ENCODE measurements around the gene SEC22A.

SEC22A gene

DNA sequence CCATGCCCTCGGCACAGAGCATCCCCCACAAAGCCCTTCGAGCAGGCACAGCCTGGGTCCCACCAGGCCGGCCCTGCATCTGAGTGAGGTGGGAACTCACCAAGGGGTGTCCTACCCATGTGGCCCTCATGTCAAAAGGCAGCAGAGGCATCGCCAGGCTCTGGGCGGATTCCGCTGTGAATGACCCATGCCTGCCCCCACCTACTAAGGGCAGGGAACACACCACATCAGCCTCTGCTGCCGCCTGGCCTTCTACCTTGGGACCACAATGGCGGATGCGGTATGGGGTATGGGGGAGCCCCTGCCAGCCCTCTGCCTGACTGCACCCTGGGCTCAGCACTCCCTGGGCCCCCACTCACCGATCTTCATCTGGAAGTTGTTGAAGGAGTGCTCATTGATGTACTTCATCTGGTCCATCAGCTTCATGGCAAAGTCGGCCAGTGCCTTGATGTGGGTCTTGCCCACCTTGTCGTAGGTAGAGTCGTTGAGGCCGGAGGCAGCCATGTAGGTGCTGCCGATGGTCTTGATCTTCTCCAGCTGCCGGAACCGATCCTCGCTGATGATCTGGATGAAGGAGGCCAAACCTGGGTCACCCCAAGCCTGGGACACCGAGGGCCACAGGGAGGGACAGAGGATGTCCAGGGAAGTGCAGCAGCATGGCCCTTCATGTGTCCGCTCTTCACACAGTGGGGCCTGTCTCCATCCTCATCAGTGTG is 87.8 kb downstream of the SEC22A start:
- no peak for DNase-seq

DNA sequence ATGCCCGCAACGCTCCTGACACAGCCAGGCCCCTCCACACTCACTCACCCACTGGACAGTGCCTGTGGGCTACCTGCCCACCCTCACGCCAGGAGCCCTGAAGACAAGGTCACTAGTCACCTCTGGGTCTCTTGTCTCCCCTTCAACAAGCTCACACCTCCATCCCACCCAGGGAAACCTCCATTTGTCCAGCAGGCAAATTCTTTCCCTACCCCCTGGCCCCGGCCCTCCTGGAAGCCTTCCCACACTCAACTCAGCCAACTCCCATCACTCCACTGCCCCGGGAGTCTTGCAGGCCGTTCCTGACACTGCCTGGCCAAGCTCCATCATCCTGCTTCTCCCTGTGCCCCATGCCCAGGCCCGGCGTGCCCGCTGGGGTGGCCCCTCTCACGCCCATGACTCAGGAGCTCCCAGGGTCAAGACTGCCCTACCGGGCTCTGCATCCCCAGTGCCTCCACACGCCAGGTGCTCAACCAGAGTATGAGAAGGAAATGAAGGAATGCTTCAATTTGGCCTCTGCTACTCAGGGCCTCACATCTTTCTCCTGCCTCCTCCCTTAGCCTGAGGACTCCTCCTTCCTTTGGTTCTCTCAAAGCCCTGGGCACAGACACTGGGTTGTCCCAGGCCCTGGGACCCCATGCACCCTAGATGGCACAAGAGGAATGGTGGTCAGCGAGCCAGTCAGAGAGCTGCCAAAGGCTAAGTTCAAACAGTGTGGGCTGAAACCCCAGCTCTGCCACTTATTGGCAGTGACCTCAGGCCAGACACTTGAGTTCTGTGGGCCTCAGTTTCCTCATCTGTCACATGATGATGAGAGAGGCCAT is 88.6 kb downstream of the SEC22A start:
- no peak for DNase-seq

DNA sequence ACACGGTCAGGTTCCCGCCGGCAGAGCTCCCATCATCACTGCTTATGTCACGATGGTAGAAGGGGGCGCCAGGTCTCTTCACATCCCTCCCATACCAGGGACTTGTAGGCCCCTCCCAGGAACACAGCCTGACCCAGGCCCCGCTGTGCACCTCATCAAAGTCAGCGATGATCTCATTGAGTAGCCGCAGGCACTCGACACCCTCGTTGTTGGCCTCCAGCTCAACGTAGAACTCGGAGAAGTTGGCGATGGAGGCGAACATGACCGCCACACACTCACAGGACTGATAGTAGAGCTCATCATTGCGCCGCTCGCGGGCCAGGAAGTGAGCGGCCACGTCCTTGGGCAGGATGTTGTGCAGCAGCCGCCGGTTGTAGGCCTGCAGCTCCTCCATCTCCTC is 89.2 kb downstream of the SEC22A start:
- DNase-seq = no peak

DNA sequence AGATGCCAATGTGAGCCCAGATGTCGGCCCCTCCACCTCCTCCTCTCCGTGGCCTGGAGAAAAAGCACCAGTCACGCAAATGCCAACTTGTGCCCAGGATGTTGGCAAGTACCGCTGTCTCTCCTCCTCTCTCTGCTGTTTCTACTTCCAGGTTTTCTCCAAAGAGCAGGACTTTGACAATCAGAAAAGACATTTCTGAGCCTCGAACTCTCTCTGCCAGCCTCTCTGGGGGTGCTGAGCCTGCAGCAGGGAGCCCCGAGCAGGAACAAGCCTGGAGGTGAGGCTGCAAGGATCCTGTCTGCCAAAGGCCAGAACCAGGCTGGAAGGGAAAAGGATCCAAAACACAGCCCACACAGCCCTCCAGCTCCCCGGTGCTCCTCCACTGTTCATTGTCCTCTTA is 89.7 kb downstream of the SEC22A start:
- DNase-seq = no peak

DNA sequence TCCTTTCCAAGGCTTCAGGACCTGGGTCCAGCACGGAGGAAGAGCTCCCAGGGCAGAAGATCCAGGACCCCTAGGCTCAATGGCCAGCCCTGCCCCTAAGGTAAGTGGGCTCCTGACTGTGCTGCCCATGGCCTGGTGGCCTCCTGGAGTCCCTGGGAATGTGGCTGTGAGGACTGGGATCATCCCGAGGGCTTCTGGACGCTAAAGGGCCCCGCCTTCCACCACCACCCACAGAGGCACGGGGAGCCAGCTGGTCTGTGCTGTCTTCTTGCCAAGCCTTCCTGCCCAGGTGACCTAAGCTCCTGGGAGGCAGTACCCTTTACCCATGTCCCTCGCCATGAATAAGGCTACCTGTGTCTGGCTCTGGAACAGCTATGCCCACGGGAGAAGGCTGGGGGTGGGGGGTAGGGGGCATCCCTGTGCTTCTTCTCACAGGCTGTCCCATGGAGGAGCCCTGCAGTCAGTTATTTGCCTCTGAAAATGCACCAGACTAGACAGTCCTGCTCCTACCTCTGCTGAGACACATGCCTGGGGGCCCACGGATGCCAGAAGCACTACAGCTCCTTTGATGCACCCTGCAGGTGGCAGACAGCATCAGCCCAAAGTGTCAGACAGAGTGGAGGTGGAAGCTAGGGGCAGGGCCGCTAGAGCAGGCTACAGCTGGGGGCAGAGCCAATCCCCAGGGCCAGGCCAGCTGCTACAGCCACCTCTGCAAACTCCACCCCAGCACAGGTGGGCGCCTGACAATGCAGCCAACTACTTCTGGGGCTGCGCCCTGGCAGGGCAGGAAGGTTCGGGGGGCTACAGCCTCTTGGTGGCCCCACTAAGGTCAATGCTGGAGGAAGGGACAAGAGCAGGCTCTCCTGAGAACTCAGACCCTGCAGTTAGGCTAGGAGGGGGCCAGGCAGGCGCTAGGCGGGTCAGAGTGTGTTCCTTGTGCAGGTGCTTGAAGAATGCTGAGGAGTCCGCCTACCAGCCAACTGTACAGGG is 90.9 kb downstream of the SEC22A start:
- DNase-seq = no peak

DNA sequence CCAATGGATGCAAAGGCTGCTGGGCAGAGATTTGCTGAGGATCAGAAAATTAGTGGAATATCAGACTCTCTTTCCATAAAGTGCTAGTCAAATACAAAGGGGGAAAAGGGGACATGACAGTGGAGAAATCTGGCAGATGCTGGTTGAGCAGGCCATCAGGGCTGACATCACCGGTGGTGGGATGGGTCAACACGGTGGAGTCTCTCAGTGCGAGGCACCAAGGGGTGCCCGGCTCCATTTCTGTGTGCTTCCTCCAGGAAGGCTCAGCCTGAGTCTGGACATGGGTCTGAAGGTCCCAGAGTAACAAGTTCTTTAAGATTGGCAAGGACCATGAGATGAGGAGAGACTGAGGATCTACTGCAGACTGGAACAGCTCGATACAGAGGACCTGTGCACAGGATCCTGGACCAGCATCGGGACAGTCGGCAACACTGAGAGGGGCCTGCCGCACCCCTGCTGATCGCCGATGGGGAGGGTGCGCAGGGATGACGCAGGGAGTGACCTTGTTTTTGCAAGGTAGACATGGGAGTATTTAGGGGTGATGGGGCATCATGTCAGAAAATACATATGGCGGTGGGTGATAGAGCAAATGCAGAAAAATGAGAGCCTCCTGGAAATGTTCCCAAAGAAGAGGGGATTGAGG is 92.7 kb downstream of the SEC22A start:
- no peak for DNase-seq

DNA sequence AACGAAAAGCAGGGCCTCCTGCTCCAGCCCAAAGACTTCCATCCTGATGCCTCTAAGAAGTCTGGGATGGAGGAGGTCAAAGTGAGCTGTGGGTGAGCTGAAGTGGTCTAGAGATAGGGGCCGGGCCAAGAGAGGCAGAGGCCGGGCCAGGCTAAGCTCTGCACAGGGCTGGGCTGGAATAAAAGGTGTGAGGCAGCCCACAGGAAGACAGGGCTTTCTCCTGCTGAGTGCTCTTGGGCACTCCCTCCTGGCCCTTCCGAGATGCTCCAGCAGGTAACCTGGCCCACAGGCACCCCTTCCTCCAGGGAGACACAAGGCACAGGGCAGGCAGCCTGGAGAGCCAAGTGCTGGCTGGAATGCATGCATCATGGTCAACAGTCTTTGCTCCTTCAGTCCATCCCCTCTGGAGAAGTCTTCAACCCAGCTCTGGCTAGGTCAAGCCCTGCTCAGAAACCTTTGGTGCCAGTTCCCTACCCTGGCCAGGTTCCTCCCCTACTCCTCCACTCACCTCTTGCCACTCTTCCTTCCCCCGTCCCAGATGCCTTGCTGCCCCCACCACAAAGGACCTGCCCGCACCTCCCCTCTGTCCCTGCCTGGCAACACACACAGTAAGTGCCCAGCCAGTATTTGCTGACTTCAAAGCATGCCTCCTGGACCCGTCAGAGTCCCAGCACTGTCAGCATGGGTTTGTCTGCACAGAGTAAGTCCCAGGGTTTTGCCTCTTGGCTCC is 93.6 kb downstream of the SEC22A start:
- DNase-seq = no peak

DNA sequence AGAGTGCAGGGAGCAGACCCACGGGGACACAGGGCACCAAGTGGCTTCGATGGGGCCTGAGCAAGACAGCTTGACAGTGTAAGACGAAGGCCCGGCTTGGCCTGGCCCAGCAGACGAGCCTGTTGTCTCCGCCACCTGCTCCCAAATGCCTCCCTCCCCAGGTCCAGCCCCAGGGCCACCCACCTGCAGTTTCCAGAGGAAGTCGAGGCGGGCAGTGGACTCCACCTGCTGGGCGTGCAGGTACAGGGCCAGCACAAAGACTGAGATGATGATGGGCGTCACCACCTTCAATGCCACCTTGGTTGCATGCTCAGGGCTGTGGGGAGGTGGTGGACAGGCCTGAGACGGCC is 94.1 kb downstream of the SEC22A start:
- DNase-seq = no peak

DNA sequence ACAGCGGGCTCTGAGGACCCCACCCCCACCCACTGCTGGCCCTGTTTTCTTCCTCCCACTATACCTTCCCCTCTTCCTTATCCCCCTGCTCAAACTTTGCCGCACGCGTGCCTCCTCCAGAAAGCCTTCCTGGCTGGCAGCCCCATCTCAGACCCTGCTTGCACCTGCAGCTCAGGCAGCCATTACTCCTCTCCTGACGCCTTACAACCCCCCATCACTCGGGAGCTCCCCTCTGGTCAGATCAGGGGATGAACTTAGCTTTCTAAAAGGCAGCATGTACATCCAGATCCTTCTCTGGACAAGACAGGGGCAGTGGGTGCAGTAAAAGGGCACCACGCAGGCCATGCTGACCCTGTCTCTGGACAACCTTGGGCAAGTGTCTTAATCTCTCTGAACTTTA is 94.5 kb downstream of the SEC22A start:
- no peak for DNase-seq

DNA sequence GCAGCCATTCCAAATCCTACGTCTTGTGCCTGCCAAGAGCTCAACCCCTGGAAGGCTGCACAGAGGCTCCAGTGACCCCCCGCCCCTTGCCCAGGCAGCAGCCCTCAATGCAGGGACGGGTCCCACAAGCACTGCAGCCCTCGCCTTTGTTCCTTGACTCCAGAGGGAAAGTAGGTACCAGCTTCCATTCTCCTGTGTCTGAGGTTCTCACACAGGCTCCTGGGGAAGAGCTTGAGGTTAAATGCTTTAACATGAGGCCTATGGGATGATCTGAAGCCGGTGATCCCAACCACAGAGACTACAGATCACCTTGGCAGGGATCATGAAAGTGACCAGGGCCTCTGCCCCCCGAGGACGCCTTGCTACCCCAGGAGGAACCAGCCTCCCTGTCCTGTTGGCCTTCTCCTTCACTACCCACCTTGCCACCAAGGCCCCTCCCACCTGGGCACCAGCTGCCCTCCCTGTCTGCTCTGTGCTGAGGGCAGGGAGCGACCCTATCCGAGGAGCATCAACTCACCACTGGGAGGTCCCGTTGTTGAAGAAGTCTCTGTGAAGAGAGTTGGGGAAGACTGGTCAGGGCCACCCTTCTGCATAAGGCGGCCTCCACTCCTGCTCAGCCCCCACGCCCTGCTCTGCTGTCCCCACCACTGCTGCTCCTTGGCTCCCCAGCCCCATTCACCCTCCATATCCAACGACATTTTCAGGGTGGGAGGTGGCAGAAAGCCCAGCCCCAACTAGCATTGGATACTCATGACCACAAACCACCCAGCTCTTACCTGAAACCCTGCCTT is 95.3 kb downstream of the SEC22A start:
- no peak for DNase-seq

DNA sequence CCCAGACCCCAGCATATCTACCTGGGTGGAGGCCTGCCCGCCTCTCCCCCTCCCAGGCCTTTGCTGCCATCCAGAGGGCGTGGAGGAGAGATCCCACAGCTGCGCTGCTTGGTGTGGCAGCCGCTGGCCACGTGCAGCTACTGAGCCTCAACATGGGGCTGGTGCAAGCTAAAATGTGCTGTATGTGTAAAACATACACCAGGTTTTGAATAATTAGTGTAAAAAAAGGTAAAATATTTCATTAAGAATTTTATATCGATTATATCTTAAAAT is 95.8 kb downstream of the SEC22A start:
- DNase-seq = no peak

DNA sequence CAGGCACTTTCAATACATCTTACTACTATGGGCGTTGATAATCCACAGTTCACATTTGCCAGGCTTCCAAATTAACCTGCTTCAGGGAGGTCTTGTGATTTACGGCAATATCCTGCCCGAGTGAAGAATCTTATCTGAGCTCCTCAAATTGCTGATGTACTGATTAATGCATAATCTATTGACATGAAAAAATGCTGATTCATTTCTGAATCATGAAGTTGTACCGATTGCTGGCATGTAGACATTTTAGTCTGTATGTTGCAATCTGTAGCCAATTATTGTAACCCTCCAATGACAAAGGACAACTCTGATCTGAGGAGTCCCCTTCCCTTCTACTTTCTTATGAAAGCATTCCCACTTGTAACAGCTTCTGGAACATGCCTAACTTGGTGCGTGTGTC is 97.2 kb downstream of the SEC22A start:
- DNase-seq = no peak

DNA sequence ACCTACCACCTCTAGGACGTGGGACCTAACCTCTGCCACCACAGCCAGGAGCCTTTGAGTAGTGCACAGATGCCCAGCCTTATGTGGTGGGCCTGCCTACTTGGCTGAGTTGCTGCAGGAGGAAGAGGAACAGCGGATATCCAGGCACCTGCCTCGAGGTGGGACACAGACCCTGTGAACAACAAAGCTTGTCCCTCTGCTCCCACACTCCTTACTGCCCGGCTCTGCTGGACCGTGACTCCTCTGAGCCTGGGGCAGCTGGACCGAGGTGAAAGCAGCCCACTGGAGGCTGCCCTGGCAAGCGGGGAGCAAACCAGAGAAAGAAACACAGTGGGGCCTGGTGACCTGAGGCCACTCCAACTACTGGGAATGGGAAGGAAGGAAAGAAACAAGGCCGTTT is 97.8 kb downstream of the SEC22A start:
- DNase-seq = no peak

DNA sequence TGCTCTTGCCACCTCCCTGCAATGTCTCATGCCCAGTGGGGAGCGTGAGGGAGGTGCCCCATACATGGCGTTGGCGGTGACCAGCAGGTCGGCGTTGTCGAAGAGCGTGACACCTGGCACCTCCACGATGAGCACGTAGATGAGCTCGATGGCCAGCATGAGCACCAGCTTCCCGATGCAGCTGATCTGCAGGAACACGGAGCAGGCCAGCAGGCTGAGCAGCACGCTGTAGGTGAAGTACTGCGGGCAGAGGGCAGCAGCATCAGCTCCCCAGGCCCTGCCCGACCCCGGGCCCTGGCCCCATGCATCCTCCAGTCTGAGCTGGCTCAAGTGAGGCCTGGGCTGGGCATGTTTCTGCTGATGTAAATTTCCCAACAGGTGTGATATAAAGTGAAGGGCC is 98.3 kb downstream of the SEC22A start:
- no peak for DNase-seq

DNA sequence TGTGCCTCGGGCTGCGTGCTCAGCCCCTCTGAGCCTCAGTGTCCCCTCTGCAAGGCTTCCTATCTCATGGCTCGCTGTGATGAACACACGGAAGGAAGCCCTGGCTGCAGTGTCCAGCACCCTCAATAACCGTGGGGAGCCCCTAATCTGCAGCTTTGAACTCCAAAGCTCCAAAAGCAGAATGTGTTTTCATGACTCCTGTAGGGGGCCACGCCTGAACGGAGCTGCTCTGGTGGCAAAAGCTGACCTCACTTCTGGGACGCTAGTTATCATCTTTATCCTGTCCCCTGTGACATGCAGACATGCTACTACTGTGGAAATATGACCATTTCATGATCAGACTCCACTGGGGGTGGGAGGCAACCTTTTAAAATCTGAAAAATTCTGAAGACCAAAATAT is 98.8 kb downstream of the SEC22A start:
- no peak for DNase-seq

DNA sequence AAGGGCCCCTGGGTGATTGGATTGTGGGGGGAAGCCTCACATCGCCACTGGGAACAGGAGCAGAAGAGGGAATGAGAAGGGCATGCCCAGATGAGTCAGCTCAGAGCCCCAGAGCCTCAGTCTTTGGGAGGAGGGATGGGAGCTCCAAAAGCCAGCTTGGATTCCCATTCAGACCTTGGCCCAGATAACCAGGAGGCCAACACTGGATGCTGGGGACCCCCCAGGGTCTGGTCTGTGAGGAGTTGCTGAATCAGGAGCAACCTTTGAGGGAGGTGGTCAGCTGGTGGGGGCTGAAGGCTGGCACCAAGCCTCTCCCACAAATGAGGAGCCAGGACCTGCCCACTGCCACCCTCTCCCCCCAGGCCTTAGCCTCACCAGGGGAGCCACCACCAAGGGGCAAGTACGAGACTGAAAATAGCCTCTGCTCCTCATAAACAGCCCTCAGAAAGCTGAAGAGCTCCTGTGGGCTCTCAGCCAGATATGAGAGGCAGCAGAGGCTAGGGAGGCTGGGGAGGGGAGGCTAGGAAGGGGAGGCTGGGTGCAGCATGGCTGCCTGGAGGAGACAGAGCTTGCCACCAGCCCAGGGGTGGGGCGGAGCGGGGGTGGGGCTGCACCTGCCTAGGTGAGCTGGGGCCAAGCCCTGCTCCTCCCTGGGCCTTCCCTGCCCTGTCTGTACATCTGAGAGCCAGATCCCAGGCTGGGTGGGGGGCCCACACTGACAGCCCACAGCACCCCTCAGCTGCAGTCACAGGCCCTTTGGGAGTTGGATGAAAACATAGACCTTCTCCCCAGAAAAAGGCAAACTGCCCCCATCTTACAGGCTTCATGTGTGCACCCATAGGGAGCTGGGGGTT is 99.8 kb downstream of the SEC22A start:
- no peak for DNase-seq

DNA sequence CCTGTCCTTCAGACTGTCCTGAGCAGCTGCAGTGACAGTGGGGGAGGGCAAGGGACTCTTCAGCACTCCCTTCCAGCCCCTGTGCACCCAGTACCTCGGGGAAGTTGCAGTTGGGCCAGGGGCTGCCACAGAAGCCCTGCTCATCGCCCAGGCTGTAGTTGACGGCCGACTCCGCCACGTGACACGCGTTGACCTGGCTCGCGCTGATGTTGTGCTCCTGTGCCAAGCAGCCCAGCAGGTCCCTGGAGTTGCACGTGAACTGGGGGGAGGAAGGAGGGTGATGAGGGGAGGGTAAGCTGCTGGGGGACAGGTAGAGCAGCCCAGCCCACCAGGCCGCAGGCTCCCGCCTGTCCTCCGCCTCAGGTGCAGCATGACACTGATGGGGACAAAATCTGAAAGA is 101.2 kb downstream of the SEC22A start:
- no peak for DNase-seq

DNA sequence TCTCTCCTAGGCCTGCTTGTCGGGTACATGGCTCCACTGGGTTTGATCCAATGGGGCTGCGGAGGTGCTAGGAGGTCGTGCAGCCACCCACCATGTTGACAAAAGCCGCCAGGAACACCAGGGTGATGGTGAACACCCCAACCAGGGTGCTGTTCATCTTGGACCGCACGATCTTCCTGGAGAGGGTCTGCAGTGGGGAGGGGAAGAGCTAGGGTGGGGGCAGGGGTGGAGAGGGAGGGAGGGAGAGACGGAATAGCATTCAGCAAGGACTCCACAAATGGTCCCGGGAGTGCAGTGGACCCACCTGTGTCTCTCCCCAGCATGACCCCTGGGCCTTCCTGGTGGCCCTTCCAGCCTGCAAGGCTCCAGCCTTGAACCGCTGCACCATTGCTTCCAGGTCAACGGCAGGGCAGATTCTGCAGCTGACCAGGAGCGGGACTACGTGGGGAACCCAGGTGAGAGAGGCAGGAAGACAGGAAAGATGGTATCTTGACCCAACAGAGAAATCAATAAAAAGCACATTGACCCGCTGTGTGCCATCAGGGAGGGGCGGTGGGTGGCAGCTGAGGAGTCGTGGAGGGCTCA is 102.3 kb downstream of the SEC22A start:
- no peak for DNase-seq

DNA sequence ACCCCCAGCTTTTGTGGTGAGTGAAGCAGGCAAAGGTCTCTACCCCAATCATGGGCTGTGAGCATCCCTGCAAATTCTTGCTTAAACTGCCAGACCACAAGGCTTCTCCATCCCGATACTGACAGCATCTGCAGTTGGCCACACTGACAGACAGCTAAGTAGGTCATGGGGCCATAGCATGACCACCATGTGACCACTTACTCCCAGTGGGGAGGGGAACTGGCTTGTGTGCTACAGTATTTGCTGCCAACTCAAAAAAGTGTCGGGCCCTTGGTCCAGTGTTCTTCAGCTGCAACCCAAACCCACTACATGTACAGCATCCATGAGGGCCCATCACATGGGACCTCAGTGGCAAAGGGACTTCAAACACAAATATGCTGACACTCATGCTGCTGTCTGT is 103.4 kb downstream of the SEC22A start:
- DNase-seq = no peak

DNA sequence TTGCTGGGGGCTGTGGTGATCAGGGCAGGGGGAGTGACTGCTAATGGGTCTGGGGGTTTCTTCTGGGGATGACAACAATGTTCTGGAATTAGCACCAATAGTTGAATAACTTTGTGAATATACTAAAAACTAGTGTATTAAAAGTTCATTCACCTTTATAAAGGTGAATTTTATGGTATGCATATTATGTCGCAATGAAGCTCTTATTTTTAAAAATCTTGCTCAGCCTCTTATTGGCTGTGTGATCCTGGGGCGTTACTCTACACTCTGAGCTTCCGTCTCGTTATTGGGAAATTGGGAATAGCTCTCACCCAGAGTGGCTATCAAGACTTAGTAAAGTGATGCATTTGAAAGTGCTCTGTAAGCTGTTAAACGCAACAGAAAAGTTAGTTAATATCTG is 105.3 kb downstream of the SEC22A start:
- DNase-seq = no peak
